ENCODE data around the gene TIMM17B. TPM values are rescaled to one million over a fixed set of nuclear protein-coding genes. Genes with fewer than 3 reads are reported as not detected.

TIMM17B gene
- total and polyA plus RNA-seq, 2 donors from 2014 or later, result 44.8 to 109 TPM

DNA sequence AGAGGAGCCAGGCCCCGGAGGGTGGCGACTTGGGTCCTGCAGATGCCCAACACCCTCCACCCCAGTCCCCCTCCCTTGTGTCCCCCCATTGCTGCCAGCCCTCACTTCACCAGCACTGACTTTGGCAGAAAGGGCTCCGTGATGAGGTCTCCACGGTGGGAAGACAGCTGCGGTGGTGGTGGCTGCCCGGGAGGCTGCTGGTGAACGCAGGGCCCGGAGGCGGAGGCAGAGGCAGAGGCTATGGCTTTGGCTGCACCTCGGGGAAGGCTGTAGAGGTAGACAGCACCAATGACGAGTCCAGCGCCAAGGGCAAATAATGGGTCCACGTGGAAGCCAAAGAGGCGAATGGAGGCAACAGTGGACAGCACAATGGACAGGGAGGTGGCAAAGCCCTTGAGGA, 7.1 kb upstream of the TIMM17B start:
- H3K9ac ChIP-seq (ENCODE audit: low read length in 3 of 3), result no peak overlapping the region
- TF ChIP-seq CTCF (IDR thresholded peaks at IDR 0.05; ENCODE audit: borderline replicate concordance, extremely low read depth, insufficient read depth), result no peak
- peak in 1 of 5 donors; percentile 63 for DNase-seq
- H3K27me3 ChIP-seq (ENCODE audit: control insufficient read depth, insufficient read depth, low read length), result no peaks in the 10 kb centered on the region
- no peaks in the 10 kb centered on the region for H3K4me1 ChIP-seq (ENCODE audit: control insufficient read depth in 2 of 3, insufficient read depth in 2 of 3, low read depth in 1 of 3, low read length in 3 of 3)
- intact Hi-C loops (cut with DNase I), result no loop called here
- FAIRE-seq, result no peak
- no peak overlapping the region for H3K4me3 ChIP-seq (ENCODE audit: low read length in 3 of 3)
- H3K27ac ChIP-seq (ENCODE audit: low read depth in 2 of 2, low read length in 2 of 2), result no peak overlapping the region
- H3K36me3 ChIP-seq (ENCODE audit: control insufficient read depth in 2 of 3, insufficient read depth in 3 of 3, low read length in 3 of 3), result peaks cover 0 to 14% (median 9%) of the 10 kb centered on the region in 3 donors
- no peaks in the 10 kb centered on the region for H3K9me3 ChIP-seq (ENCODE audit: control insufficient read depth in 2 of 3, insufficient read depth in 1 of 3, low read length in 3 of 3)

- TF ChIP-seq CTCF (IDR thresholded peaks at IDR 0.05; ENCODE audit: borderline replicate concordance, extremely low read depth, insufficient read depth), result no peak
- no peak for FAIRE-seq
- no peaks in the 10 kb centered on the region for H3K27me3 ChIP-seq (ENCODE audit: control insufficient read depth, insufficient read depth, low read length)
- H3K4me3 ChIP-seq (ENCODE audit: low read length in 3 of 3), result no peak overlapping the region
- H3K9ac ChIP-seq (ENCODE audit: low read length in 3 of 3), result no peak overlapping the region
- H3K36me3 ChIP-seq (ENCODE audit: control insufficient read depth in 2 of 3, insufficient read depth in 3 of 3, low read length in 3 of 3), result peaks cover 0 to 14% (median 9%) of the 10 kb centered on the region in 3 donors
- no peaks in the 10 kb centered on the region for H3K9me3 ChIP-seq (ENCODE audit: control insufficient read depth in 2 of 3, insufficient read depth in 1 of 3, low read length in 3 of 3)
- H3K27ac ChIP-seq (ENCODE audit: low read depth in 2 of 2, low read length in 2 of 2), result no peak overlapping the region
- H3K4me1 ChIP-seq (ENCODE audit: control insufficient read depth in 2 of 3, insufficient read depth in 2 of 3, low read depth in 1 of 3, low read length in 3 of 3), result no peaks in the 10 kb centered on the region
- DNase-seq, result peak in 1 of 5 donors; percentile 29
- intact Hi-C loops (cut with DNase I), result no loop called here
These were observed 6.6 kb upstream of the TIMM17B start for GRCh38 chrX:48904180-48904579.

DNA sequence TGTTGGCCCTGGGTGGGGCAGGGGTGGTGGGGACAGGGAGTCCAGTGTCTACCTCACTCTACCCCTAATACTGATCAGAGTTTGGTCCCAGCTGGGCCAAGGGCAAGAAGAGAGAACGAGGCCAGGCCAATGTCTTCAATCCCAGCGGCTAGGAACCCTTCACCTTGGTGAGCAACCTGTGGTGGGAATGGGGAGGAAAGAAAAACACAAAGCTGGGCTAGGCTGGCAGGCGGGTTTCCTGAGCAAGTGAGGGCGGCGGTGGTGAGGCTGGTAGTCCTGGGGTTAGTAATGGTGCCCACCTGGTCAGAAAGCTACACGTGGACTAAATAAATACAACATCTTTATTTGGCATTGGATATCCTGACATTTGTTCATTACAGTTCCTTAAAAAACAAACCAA, 5.7 kb upstream of the TIMM17B start:
- peaks cover 0 to 14% (median 9%) of the 10 kb centered on the region in 3 donors for H3K36me3 ChIP-seq (ENCODE audit: control insufficient read depth in 2 of 3, insufficient read depth in 3 of 3, low read length in 3 of 3)
- H3K4me3 ChIP-seq (ENCODE audit: low read length in 3 of 3), result no peak overlapping the region

More for the DNA sequence above, 5.7 kb upstream of the TIMM17B start:
- TF ChIP-seq CTCF (IDR thresholded peaks at IDR 0.05; ENCODE audit: borderline replicate concordance, extremely low read depth, insufficient read depth), result no peak
- FAIRE-seq, result no peak
- DNase-seq, result peak in 1 of 5 donors; percentile 36
- no peak overlapping the region for H3K27ac ChIP-seq (ENCODE audit: low read depth in 2 of 2, low read length in 2 of 2)
- H3K9ac ChIP-seq (ENCODE audit: low read length in 3 of 3), result no peak overlapping the region
- H3K27me3 ChIP-seq (ENCODE audit: control insufficient read depth, insufficient read depth, low read length), result no peaks in the 10 kb centered on the region
- peaks cover 0 to 2% (median 0%) of the 10 kb centered on the region in 3 donors for H3K4me1 ChIP-seq (ENCODE audit: control insufficient read depth in 2 of 3, insufficient read depth in 2 of 3, low read depth in 1 of 3, low read length in 3 of 3)
- no peaks in the 10 kb centered on the region for H3K9me3 ChIP-seq (ENCODE audit: control insufficient read depth in 2 of 3, insufficient read depth in 1 of 3, low read length in 3 of 3)
- intact Hi-C loops (cut with DNase I), result no loop called here

All from kidney (tissue), 14 donors.